Measurements from ENCODE around the gene TENM4.

Gene TENM4

DNA sequence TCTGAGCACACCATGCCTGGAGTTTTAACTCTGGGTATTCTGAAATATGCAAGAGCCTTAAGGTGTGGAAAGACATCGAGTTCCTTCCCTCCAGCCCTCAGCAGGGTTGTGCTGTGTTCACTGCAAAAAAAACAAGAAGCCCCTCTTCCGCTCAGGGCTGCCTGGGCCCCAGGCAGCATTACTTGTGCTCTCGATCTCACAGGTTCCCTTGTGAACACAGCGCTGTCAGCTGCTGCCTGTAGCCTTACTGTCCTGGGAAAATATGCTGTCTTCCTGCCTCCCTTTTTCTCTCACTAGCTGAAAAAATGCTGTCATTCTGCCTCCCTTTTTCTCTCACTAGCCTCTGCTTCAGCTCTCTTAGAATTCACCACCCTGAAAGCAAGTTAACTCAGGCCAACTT, 15.7 kb upstream of the TENM4 start:
- no peak for TF ChIP-seq HDGF (IDR thresholded peaks at IDR 0.05; ENCODE audit: borderline replicate concordance)
- TF ChIP-seq LEF1 (IDR thresholded peaks at IDR 0.05; ENCODE audit: borderline replicate concordance): no peak
- TF ChIP-seq BHLHE40 (IDR thresholded peaks at IDR 0.05; ENCODE audit: borderline replicate concordance): no peak
- no peak for TF ChIP-seq NFRKB (IDR thresholded peaks at IDR 0.05)
- no peak for TF ChIP-seq FOXK2 (IDR thresholded peaks at IDR 0.05)
- no peak for TF ChIP-seq ELF4 (IDR thresholded peaks at IDR 0.05)
- TF ChIP-seq SUZ12 (IDR thresholded peaks at IDR 0.05): no peak
- TF ChIP-seq L3MBTL2 (conservative IDR thresholded peaks at IDR 0.05): no peak
- TF ChIP-seq, protein P1, sequence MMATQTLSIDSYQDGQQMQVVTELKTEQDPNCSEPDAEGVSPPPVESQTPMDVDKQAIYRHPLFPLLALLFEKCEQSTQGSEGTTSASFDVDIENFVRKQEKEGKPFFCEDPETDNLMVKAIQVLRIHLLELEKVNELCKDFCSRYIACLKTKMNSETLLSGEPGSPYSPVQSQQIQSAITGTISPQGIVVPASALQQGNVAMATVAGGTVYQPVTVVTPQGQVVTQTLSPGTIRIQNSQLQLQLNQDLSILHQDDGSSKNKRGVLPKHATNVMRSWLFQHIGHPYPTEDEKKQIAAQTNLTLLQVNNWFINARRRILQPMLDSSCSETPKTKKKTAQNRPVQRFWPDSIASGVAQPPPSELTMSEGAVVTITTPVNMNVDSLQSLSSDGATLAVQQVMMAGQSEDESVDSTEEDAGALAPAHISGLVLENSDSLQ (IDR thresholded peaks at IDR 0.05): no peak
- no peak for TF ChIP-seq ARNT (IDR thresholded peaks at IDR 0.05)
- TF ChIP-seq CTBP1 (IDR thresholded peaks at IDR 0.05; ENCODE audit: borderline replicate concordance): no peak
- no peak for TF ChIP-seq SP1 (IDR thresholded peaks at IDR 0.05)
- no peak for TF ChIP-seq ZNF384 (IDR thresholded peaks at IDR 0.05)
- TF ChIP-seq FOXM1 (IDR thresholded peaks at IDR 0.05; ENCODE audit: borderline replicate concordance): no peak
- no peak for TF ChIP-seq TARDBP (IDR thresholded peaks at IDR 0.05)
- TF ChIP-seq FOXA1 (IDR thresholded peaks at IDR 0.05): no peak
- no peak for DNase-seq (ENCODE audit: extremely low spot score)
- ChIA-PET CTCF (no interaction called here), POLR2A (interaction anchor here (1.5 kb wide), 1 partner anchor 18 kb away, joined by 4 read pairs; no protein-coding TSS in a partner anchor)

DNA sequence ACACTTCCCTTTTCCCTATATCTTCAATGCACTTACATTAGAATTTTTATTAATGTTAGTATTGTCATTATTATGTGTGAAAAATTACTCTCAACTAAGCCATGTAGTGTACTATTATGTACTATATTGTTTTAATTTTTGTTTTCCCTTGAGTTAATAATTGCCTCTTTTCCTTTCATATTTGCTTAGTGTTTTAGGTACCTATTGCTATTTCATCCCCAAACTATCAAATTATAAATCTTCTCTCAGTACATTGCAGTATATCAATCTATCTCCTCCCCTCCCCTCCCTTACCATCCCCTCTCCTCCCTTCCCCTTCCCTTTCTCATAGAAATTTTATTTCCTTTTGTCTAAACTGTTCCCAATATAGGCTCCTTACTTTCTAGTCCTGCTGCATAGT, 12.8 kb upstream of the TENM4 start:
- CTCF ChIA-PET: no interaction called here
- TF ChIP-seq ARNT (IDR thresholded peaks at IDR 0.05) (no peak), SP1 (IDR thresholded peaks at IDR 0.05) (no peak), L3MBTL2 (conservative IDR thresholded peaks at IDR 0.05) (no peak), LEF1 (IDR thresholded peaks at IDR 0.05; ENCODE audit: borderline replicate concordance) (no peak), BHLHE40 (IDR thresholded peaks at IDR 0.05; ENCODE audit: borderline replicate concordance) (no peak), FOXM1 (IDR thresholded peaks at IDR 0.05; ENCODE audit: borderline replicate concordance) (no peak), HDGF (IDR thresholded peaks at IDR 0.05; ENCODE audit: borderline replicate concordance) (no peak), ZNF384 (IDR thresholded peaks at IDR 0.05) (no peak)
- POLR2A ChIA-PET: no interaction called here
- no peak for DNase-seq (ENCODE audit: extremely low spot score)

DNA sequence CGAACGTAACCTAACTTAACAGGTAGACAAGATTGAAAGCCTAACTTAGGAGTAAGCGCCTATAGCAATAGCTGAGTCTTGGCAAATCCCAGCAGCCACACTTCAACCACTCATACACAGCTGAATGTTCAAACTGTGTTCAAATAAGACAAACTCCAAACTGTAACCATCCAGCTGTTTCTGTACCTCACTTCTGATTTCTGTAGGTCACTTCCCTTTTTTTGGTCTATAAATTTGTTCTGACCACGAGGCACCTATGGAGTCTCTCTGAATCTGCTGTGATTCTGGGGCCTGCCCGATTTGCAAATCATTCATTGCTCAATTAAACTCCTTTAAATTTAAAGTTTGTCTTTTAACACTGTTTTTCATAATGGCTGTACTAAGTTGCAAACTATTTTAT, 8.2 kb upstream of the TENM4 start:
- ChIA-PET POLR2A (no interaction called here), CTCF (no interaction called here)
- DNase-seq (ENCODE audit: extremely low spot score): no peak
- TF ChIP-seq ARNT (IDR thresholded peaks at IDR 0.05): no peak
- TF ChIP-seq BHLHE40 (IDR thresholded peaks at IDR 0.05; ENCODE audit: borderline replicate concordance): no peak
- TF ChIP-seq L3MBTL2 (conservative IDR thresholded peaks at IDR 0.05): no peak
- no peak for TF ChIP-seq TARDBP (IDR thresholded peaks at IDR 0.05)
- no peak for TF ChIP-seq FOXK2 (IDR thresholded peaks at IDR 0.05)
- no peak for TF ChIP-seq CTBP1 (IDR thresholded peaks at IDR 0.05; ENCODE audit: borderline replicate concordance)
- TF ChIP-seq ELF4 (IDR thresholded peaks at IDR 0.05): no peak
- no peak for TF ChIP-seq FOXA1 (IDR thresholded peaks at IDR 0.05)
- TF ChIP-seq SP1 (IDR thresholded peaks at IDR 0.05): no peak
- TF ChIP-seq SUZ12 (IDR thresholded peaks at IDR 0.05): no peak
- TF ChIP-seq LEF1 (IDR thresholded peaks at IDR 0.05; ENCODE audit: borderline replicate concordance): no peak
- no peak for TF ChIP-seq ZNF384 (IDR thresholded peaks at IDR 0.05)
- TF ChIP-seq, protein P1 (IDR thresholded peaks at IDR 0.05): no peak
- no peak for TF ChIP-seq FOXM1 (IDR thresholded peaks at IDR 0.05; ENCODE audit: borderline replicate concordance)
- TF ChIP-seq NFRKB (IDR thresholded peaks at IDR 0.05): no peak
- TF ChIP-seq HDGF (IDR thresholded peaks at IDR 0.05; ENCODE audit: borderline replicate concordance): no peak

DNA sequence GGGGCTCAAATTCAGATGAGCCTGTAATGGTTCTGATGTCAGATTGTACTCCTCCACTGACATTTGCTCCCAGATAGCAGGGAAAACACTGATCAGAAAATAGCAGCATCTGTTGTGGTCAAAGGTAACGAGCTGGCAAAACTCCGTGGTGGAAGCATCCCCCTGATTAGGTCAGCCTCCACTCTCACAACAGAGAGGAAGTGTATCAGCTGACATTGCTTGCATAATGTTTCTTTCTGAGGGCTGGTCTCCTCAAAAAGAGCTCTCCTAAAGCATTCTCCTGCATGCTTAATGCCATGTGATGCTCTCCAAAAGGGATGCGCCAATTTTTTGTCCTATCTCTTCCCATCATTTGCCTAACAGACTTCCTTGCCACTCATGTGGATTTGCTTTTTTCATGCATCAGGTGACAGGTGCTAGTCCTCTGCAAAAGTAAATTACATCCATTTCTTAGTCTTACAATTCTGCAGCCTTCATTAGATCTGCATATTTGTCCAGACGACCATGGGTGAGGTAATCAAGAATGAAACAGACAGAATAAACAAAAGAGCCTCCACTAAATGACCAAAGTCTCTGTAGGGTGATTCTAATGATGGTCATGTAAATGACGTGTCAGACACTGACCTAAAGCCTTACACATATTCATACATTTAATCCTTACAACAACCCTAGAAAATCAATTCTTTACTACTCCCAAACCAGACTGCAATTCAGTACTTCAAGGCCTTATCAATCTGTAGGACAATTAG, 6.4 kb upstream of the TENM4 start:
- POLR2A ChIA-PET: no interaction called here
- TF ChIP-seq TARDBP (IDR thresholded peaks at IDR 0.05): no peak
- TF ChIP-seq, protein P1 (IDR thresholded peaks at IDR 0.05): no peak
- no peak for TF ChIP-seq SP1 (IDR thresholded peaks at IDR 0.05)
- TF ChIP-seq HDGF (IDR thresholded peaks at IDR 0.05; ENCODE audit: borderline replicate concordance): no peak
- DNase-seq (ENCODE audit: extremely low spot score): no peak
- CTCF ChIA-PET: no interaction called here

DNA sequence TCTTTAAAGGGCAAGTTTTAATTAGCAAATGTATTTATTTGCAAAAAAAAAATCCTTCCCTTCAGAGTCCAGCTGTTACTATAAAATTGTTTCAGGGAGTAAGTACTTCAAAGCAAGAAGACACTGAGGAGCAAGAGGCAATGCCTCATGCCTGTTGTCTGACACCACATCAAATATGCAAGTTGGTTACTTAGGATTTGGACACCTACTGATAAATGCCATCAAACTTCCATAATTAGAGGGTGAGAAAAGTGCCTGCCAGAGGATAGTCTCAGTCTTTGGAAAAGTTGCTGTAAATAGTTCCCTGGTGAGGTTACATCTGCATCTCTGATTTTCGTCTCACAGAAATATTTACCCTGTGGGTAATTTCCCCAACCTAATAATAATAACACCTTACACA, 4.1 kb upstream of the TENM4 start:
- DNase-seq (ENCODE audit: extremely low spot score): no peak
- CTCF ChIA-PET: interaction anchor here (0.5 kb wide), 1 partner anchor 80 kb away, joined by 3 read pairs; no protein-coding TSS in a partner anchor
- TF ChIP-seq L3MBTL2 (conservative IDR thresholded peaks at IDR 0.05): no peak
- TF ChIP-seq CTBP1 (IDR thresholded peaks at IDR 0.05; ENCODE audit: borderline replicate concordance): no peak
- TF ChIP-seq SP1 (IDR thresholded peaks at IDR 0.05): no peak
- TF ChIP-seq HDGF (IDR thresholded peaks at IDR 0.05; ENCODE audit: borderline replicate concordance): no peak
- no peak for TF ChIP-seq FOXA1 (IDR thresholded peaks at IDR 0.05)
- TF ChIP-seq ELF4 (IDR thresholded peaks at IDR 0.05): no peak
- TF ChIP-seq NFRKB (IDR thresholded peaks at IDR 0.05): no peak
- TF ChIP-seq TARDBP (IDR thresholded peaks at IDR 0.05): no peak
- TF ChIP-seq FOXM1 (IDR thresholded peaks at IDR 0.05; ENCODE audit: borderline replicate concordance): no peak
- no peak for TF ChIP-seq ZNF384 (IDR thresholded peaks at IDR 0.05)
- TF ChIP-seq LEF1 (IDR thresholded peaks at IDR 0.05; ENCODE audit: borderline replicate concordance): no peak
- TF ChIP-seq ARNT (IDR thresholded peaks at IDR 0.05): no peak
- POLR2A ChIA-PET: no interaction called here

DNA sequence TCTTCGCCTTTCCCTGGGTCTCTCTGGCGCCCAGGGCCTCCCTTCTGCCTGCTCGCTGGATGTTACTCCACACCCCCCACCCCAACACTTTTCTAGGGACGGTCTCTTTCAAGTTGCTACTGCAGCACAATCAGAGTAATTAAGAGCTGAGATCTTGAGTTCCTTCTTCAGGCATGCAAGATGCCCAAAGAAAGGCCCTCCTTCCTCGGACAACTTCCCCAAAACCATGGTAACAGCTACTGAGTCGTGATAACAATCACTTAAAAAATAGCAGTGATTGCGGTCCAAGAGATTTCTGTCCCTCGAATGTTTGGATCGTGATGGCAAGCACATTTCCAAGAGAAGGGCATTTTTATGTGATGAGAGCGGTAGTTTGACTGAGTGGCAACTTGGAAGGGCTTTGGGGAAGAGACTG, 638 bp upstream of the TENM4 start:
- ChIA-PET CTCF (interaction anchor here (1.3 to 1.5 kb wide), 2 partner anchors 45 to 51 kb away, joined by 3 to 5 read pairs; no protein-coding TSS in a partner anchor), POLR2A (no interaction called here)
- TF ChIP-seq LEF1 (IDR thresholded peaks at IDR 0.05; ENCODE audit: borderline replicate concordance): no peak
- no peak for TF ChIP-seq ZNF384 (IDR thresholded peaks at IDR 0.05)
- TF ChIP-seq BHLHE40 (IDR thresholded peaks at IDR 0.05; ENCODE audit: borderline replicate concordance): no peak
- TF ChIP-seq, protein P1 (IDR thresholded peaks at IDR 0.05): no peak
- no peak for TF ChIP-seq NFRKB (IDR thresholded peaks at IDR 0.05)
- no peak for TF ChIP-seq ARNT (IDR thresholded peaks at IDR 0.05)
- no peak for TF ChIP-seq SUZ12 (IDR thresholded peaks at IDR 0.05)
- no peak for TF ChIP-seq HDGF (IDR thresholded peaks at IDR 0.05; ENCODE audit: borderline replicate concordance)
- TF ChIP-seq CTBP1 (IDR thresholded peaks at IDR 0.05; ENCODE audit: borderline replicate concordance): no peak
- no peak for TF ChIP-seq FOXA1 (IDR thresholded peaks at IDR 0.05)
- no peak for TF ChIP-seq ELF4 (IDR thresholded peaks at IDR 0.05)
- no peak for TF ChIP-seq FOXM1 (IDR thresholded peaks at IDR 0.05; ENCODE audit: borderline replicate concordance)
- TF ChIP-seq FOXK2 (IDR thresholded peaks at IDR 0.05): no peak
- no peak for TF ChIP-seq L3MBTL2 (conservative IDR thresholded peaks at IDR 0.05)
- TF ChIP-seq TARDBP (IDR thresholded peaks at IDR 0.05): no peak
- no peak for TF ChIP-seq SP1 (IDR thresholded peaks at IDR 0.05)
- no peak for DNase-seq (ENCODE audit: extremely low spot score)

All from HEK293T (cell line).